GM12875 (cell line): ENCODE measurements around the gene SDF2L1.
"Not testable (repeated sequence)": the region's sequence is repeated elsewhere in the genome, so short reads cannot be mapped to it uniquely, and the experiment has no call there.

Experiments used
- H3K4me3 ChIP-seq: one replicate; pipeline ENCODE4 v1.5.1; 2011; ENCODE audit warnings: low read depth, low read length, control low read depth
- CTCF ChIP-seq: IDR thresholded peaks from 2 replicates; pipeline ENCODE4 v1.5.1; 2011; ENCODE audit warnings: low read depth, mild to moderate bottlenecking, control low read depth, inconsistent platforms, low read length, moderate library complexity, borderline replicate concordance; ENCODE audit not compliant: insufficient read depth

Gene SDF2L1

GRCh38 chr22:21686634-21687393, 44.7 kb downstream of the SDF2L1 start:
- no peak for TF ChIP-seq CTCF
- H3K4me3 ChIP-seq = no peak overlapping the region

GRCh38 chr22:21687685-21688259, 45.7 kb downstream of the SDF2L1 start:
- TF ChIP-seq CTCF = no peak
- no peak overlapping the region for H3K4me3 ChIP-seq

GRCh38 chr22:21688341-21688705, 46.2 kb downstream of the SDF2L1 start:
- TF ChIP-seq CTCF = no peak
- no peak overlapping the region for H3K4me3 ChIP-seq

- no peak overlapping the region for H3K4me3 ChIP-seq
- TF ChIP-seq CTCF = no peak
Measured at GRCh38 chr22:21688706-21689381, 46.7 kb downstream of the SDF2L1 start.

GRCh38 chr22:21690401-21690801, 48.3 kb downstream of the SDF2L1 start:
- TF ChIP-seq CTCF = no peak
- no peak overlapping the region for H3K4me3 ChIP-seq

GRCh38 chr22:21691816-21692215, 49.7 kb downstream of the SDF2L1 start:
- H3K4me3 ChIP-seq = no peak overlapping the region
- TF ChIP-seq CTCF = no peak

- not testable (repeated sequence) for H3K4me3 ChIP-seq
Measured at GRCh38 chr22:21692856-21693255, 50.8 kb downstream of the SDF2L1 start.
